Fibroblast of skin of abdomen (primary cell): ENCODE measurements around the gene CIROP.

Experiments used
- DNase-seq: peaks from one replicate; pipeline ENCODE4 v3.0.0-alpha.2; 2013

CIROP gene

DNA sequence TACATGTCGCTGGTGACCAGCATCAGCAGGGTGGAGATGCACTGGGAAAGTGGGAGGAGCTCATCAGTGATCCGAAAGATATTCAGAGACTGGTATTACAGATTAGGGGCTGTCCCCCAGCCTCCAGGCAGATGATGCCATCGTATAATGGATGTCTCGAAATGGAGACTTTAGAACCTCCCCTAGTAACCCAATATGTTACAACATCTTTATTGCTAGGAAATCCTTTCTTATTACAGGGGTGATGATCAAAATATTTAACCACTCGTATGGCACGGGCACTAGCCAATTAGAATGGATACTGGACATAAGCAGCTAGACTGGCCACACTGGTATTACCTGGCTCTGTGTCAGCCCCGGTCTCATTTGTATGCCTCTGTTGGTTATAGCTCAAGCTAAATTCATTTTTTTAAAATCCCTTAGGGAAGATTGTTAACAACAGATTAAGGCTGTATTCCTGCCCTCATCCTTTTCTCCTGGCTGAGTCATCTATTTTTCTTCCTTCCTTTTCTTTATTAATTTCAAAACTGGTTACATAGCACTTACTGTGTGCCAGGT, 25.0 kb upstream of the CIROP start:
- DNase-seq = no peak

DNA sequence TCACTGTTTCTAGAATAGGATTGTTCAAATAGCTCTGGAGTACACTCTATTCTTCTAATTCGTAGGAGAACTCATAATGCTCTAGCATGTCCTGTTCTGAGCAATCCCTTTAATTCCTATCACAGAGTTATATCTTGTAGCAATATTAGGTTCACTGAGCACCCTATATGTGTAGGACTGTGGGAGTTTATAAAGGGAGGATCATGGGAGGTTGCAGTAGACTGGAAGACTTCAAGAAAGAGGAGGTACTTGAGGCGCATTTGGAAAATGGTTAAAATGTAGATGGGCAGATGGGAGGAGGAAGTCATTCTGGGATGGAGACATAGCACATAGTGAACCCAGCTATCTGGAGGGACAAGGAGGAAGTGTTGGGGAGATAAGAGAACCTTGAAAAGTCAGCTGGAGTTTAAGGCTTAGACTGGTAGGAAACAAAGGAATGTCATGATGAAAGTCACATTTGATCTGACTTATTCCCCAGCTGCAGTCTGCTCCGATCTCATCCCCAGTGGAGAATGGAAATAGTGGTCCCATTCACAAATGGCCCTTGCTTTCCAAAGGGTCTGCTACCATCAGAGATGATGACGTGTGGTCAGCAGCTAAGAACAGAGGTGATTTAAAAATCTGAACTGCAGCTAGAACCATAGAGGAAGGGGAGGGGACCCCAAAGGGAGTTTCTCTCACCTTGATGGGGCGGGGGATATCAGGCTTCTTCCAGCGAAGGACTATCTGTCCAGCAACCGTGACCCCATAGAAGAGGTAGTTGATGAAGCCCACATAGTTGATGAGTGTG, 24.4 kb upstream of the CIROP start:
- no peak for DNase-seq

DNA sequence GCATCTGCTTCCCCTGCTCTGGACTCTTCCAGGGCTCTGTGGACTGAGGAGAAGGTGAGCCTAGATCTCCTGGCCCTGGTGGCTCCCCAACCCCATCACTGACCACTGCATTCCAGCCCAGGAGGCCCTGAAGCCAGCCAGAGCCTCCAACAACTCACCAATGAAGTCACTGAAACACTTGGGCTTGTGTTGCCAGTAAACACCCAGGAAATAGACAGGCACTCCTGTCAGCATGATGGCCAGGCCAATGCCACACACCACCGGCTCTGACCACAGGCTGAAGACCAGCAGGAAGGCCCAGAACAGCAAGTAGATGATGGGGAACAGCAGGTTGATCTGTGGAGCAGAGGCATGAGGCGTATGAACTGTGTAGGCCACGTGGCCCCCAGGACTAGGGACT, 23.1 kb upstream of the CIROP start:
- no peak for DNase-seq

DNA sequence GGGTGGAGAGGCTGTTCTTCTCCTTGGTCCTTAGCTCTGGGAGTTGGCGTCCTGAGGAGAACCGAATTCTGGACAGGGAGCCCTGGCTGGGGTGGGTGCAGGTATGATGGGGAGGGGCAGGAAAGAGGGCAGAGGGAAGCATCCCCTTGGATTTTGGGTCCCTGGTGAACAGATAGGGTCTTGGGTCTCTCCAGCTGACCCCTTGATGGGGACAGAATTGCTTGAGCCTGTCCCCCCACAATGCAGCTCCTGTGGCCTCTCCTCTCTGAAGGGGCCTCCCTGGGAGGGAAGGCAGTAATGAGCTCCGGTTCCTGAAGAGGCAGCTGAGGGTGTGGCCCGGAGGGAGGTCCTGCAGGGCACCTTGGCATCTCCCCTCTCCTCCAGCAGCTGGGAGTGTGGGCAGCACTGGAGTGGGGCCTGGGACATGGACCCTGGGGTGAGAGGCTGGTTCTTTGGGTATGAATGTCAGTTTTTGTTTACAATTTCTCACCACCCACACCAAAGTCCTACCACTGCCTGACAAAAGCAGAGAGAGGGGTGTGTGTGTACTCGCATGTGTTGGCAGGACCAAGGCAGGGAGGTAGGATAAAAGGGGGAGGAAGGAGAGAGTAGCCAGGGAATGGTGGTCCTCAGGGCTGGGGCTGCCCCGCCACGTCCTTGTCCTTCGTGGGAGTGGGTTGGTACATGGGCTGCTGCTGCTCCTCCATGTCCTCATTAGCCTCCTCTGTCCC, 21.9 kb upstream of the CIROP start:
- no peak for DNase-seq

DNA sequence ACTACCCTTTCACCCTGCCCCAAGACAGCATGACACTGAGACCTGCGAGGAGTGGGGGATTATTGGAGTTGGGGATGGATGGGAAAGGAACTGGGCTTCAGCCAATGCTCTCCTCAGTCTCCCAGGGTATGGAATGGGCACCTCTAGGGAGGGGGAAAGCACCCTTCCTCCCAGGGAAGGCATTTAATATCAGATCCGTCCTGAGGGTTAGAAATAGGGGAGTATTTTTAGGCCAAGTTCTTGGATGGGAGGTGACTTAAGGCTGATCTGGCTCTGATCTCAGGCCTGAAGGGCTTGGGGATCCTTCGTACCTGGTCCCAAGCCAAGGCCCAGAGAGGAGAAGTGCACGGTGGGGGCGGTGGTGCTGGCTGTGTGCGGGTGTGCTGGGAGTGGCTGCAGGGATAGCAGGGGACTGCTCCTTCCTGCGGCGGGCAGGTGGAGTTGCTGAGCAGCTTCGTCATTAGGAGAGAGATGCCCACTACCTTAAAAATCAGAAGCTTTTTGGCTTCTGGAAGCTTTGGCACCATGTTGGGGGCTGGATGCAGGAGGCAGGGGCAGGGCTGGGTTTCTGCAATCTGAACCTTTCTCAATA, 21.2 kb upstream of the CIROP start:
- no peak for DNase-seq

DNA sequence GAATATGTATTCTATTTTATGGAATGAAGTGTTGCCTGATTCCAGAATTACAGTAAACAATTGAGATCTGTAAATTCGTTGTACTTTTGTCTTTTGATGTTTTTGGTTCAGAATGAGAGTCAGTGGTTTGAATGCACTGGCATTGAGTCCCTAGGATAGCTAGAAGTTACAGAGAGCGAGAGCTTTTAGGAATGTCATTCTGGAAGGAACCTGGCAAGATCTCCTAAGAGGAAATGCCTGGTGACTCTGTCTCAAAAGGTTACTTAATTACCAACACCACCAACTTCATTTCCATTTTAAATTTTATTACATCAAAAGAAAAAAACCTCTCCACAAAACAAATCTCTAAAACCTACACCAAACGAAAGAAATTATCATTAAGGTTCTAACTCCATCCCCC, 20.2 kb upstream of the CIROP start:
- no peak for DNase-seq

DNA sequence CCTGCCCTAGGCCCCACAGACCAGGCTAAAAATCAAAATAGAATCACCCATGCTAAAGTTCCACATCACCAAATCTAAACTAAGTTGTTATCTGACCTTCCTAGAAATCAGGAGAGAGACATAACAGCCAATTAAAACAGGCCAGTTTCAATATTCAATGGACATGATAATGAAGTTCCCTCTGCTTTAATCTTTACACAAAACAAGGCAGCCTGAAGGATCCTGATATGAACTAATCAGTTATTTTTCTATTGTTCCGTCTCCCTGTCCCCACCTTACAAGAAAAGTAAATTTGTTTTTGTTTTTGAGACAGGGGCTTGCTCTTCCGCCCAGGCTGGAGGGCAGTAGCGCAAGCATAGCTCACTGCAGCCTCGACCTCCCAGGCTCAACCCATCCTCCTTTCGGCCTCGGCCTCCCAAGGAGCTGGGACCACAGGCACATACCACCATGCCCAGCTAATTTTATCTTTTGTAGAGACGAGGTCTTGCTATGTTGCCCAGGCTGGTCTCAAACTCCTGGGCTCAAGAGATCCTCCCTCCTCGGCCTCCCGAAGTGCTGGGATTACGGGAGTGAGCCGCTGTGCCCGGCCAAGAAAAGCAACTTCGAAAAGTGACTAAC, 19.7 kb upstream of the CIROP start:
- DNase-seq = no peak

DNA sequence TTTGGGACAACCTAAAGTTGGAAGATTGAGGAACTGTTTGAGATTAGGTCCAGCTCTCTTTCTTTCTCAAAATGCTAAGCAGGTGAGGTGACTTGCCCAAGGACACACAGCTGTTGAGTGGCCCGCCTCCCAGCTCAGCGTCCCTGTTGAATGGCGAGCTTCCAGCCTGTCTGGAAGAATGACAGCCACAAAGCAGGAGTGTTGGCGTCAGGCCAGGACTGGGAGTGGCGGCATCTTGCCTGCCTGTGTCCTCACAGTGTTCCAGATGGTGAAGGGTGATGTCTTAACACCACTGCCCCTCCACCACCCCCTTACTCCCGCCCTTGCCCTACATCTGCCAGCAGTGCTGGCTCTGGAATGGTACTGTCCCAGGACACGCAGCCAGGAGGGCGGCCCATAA, 18.6 kb upstream of the CIROP start:
- no peak for DNase-seq

DNA sequence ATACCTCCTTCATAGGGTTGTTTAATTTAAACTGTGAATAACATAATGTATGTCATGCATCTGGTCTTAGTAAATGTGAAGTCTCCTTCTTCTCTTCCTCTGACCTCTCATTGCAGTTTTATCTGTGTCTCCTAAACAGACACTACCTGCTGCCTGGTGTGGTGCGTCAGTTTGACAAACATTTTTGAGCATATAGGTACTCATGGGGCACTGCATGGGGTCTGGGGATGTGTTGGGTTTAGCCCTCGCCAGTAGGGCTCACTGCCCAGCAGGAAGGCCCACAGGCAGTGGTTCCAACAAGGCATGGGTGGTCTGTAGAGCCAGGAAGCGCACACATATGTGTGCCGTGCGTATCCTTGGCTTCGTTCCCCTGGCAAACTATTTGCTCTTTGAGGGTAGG, 17.3 kb upstream of the CIROP start:
- no peak for DNase-seq

DNA sequence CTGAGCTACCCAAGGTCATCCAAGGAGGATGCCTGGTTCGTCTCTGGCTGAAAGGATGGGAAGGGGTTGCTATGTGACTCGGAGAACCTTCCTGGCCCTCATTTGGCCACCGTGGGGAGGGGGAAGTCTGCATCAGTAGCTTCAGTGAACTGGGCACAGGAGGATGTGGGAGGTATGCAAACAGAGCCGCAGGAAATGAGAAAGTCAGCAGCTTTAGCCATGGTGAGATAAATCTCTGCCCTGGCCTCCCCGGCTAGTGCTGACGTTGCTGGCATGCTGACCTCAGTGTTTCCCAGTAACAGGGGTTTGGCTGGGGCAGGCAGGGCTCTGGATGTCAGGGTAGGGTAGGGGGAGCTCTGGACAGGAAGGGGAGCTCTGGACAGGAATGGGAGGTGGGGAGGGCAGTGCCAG, 16.6 kb upstream of the CIROP start:
- peak; percentile 26 for DNase-seq

DNA sequence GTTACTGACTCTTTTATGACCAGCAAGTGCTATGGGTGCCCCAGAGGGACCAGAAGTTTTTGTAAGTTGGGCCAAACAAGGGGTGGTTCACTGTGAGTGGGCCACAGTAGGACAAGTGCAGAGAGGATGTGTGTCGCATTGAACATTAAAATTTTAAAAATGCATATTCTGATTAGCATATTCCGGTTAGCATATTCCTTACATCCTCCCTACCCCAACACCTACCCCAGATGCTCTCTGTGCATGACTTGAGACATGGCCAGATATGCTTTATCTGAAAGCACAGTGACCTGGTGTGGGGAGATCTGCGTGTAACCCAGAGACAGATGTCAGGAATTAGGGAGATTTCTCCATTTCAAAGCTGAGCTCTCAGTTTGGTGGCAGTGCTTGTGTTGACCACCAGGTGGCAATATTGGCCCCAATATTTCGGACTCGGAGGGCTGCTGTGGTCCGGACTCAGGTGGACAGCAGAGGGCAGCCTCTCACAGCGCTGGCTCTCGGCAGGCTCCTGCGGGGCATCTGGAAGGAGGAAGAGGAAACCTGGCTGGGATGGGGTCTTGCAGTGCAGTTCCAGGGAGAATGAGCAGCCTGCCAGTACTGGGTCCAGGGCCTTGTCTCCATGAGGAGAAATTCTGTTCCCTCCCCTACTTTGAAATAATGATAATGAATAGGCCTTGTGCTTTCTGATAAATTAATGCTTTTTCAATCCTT, 15.9 kb upstream of the CIROP start:
- peak; percentile 81 for DNase-seq

DNA sequence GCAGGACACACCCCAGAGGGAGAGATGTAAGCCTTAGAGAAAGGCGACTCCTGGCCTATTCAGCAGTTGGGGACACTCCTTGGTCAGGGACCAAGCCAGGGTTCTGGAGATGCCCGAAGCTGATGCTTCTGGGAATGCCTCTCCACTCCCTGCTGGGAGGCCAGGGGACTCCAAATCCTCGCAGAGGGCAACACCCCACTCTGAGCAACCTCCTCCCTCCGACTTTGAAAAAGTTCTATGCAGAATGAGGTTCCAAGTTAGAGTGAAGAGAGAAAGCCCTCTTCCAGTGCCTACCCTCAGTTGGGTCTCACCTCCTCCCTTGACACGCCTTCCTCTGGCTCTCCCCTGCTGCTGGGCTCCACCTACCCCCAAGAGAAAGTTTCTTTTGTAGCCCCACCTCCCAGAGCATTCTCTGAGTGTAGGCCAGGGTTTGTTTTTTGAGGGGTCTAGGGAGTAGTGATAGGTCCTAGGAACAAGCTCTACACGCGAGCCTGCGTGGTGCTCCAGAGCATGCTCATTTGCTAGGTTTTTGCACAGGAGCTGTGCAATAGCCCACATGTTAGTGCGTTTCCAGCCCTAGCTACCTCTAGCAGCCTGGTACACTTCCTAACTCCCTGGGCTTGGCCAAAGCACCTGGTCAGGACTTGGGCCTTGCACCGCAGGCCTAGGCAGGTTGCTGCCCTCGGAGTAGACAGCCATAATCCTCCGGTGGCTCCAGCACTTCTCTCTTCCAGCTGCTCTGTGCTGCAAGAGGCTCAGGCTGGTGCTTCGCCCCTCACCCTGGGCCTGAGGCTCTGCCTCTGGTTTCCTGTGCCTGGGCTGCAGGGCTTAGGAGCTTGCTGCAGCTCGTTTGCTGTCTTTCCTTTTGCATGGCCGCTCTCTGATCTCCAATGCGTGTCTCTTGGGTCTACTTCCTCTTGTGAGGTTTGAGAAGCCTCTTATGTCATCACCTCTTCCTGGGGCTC, 14.9 kb upstream of the CIROP start:
- no peak for DNase-seq

DNA sequence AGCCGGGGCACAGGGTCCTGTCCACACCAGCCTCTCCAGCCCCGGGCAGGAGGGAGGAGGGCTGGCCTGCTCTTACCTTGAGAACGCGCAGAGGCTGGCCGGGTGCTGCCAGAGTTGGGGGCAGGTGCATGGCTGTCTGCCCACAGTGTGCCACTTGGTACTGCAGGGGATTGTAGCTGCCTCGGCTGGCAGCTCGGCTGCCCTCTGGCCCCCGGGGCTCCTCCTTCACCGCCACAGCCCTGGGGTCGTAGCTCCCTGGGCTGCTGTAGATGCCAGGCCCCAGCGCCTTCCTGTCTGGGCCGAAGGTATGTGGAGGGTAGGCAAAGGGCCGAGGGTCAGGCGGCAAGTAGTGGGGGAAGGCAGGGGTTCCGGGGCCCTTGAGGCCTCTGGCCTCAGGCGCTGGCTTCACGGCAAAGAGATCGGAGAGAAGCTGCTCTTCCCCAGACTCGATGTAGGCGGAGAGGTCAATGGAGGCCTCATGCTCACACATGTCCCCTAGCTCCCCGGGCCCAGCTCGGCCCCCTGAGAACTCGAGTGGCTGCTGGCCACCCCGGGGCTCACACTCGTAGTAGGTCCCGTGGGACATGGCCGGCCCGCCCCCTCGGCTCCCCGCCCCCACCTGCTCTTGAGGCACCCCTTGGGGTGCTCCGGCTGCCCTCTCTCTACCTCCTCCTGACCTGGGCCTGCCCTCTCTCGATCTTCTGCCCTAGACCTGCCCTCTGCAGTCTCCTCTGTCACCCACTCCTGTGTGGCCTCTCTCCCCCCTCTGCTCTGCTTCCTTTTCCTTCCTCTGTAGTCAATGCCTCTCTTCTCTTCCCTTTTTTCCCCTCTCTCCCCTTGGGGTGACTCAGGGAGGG, 13.9 kb upstream of the CIROP start, which contains the start of gene CEBPE:
CEBPE (minus strand) TSS at position 750 of the 857 bp plus-strand sequence; CDS start at position 586, 164 bp downstream.
- no peak for DNase-seq

DNA sequence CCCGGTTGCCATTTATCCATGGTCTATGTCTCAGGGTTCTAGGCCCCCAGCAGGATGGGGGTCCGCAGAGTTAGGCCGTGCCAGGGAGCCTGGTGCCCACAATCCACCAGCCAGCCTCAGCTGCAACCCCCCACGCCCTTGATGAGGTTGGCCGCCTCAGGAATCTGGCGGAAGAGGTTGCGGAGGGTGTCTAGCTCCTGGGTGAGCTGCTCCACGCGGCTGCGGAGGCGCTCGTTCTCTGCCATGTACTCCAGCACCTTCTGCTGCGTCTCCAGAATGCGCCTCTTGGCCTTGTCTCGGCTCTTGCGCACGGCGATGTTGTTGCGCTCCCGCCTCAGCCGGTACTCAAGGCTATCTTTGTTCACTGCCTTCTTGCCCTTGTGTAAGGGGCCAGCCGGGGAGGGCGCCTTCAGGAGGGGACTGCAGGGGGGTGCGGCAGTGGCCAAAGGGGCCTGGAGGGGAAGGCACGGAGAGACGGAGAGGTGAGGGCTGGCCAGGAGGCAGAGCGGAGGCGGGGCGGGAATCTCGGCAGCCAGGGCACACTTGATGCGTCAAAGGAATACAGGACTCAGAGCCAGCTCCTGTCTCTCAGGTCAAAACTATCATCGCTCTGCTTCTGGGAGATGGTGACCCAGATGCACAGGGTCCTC, 12.7 kb upstream of the CIROP start:
- DNase-seq = no peak

DNA sequence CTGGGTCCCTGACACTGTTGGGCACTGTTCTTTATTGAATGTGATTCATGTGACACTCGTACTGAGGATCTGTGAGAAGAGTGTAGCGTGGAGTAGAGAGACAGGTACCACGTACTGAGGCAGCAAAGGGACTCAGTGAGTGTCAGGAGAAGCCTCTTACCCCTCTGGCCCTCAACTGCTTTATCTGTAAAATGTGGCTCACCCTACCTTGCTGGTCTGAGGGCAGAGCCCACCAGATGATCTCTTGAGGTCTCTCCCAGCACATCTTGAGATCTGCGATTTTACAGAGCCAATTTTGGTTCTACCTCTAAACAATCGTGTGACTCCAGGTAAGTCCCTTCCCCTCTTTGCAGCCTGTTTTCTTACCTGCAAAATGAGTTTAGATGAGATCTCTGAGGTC, 11.1 kb upstream of the CIROP start:
- no peak for DNase-seq

DNA sequence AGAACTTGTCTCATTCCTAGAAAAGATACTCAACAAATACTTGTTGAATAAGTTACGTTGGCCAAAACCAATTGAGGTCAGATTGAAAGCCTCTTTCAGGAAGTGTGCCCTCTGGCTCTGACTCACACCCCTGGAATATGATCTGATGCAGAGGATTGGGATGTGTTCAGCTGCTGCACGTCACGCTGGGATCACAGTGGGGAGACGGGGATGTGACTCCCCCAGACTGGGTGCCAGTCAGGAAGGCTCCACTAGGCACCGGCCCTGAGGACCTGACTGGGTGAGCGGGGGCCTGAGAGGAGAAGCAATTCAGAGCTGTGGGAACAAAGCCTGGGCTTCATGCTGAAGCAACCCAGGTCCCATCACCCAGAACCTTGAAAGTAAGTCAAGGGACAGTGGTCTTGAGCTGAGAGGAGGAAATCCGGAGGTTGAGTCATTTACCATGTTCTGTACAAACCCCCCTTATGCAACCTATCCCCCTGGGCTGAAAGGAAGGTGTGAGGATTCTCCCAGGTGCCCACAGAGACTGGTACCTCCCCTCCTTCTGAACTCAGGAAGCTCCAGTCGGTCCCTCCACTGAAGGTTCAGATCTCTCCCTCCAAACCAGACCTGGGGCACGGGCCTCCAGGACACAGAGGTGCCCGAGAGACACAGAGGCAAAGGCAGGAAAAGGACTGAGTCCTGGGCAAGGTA, 10.4 kb upstream of the CIROP start:
- peak; percentile 96 for DNase-seq

DNA sequence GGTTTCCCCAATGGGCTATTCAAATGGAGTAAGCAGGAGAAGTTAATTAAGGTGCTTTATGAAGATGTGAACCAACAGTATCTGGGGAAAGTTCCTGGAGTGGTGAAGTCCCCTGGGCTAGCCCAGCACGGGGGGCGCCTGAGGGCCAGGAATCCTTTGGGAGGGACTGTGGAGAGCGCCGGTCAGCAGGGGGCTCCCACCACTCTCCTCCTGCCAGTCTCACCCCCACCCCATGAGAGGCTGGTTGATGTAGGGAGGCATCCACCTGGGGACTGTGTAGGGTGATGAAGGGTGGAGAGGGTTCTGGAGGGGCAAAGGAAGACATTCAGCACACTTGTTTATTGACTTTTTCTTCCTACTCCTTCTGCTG, 9.9 kb upstream of the CIROP start:
- no peak for DNase-seq

DNA sequence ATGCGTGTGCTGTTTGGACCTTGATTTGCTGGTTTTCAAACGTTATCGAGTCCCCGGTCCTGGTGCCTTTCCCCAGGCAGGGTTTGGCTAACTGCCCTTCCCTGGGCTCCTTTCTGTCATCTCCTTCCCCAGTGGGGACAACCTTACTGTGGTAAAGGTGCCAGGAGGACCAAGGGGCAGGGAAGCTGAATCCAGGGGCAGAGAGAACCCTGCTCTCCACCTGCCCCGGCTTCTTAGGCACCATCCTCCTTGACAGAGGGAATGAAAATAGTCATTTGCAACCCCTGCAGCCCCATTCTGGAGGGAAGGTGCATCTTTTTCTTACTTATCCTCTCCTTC, 9.3 kb upstream of the CIROP start:
- no peak for DNase-seq
